Karpas-422 (cell line): ENCODE measurements around the gene PXMP4. TPM values are rescaled to one million over a fixed set of nuclear protein-coding genes. Genes with fewer than 3 reads are reported as not detected.

Experiments
- DNase-seq: peaks from one replicate; pipeline ENCODE4 v3.0.0-alpha.2; 2015
- H2AFZ ChIP-seq: fragments of 200-600 bp; sonication (generic); 2 replicates; pipeline ENCODE4 v1.6.1; 2014; ENCODE audit warnings: antibody characterized with exemption, low read length, mixed read lengths
- H3K27ac ChIP-seq: fragments of 200-600 bp; sonication (generic); 2 replicates; pipeline ENCODE4 v1.5.1; 2014; ENCODE audit warnings: mild to moderate bottlenecking, low read length, moderate library complexity
- H3K27me3 ChIP-seq: fragments of 200-600 bp; sonication (generic); 2 replicates; pipeline ENCODE4 v1.6.1; 2014; ENCODE audit warnings: low read length, mixed read lengths
- H3K36me3 ChIP-seq: fragments of 200-600 bp; sonication (generic); 2 replicates; pipeline ENCODE4 v1.6.1; 2014; ENCODE audit warnings: low read length, mixed read lengths; ENCODE audit not compliant: insufficient read depth
- H3K4me1 ChIP-seq: fragments of 200-600 bp; sonication (generic); 2 replicates; pipeline ENCODE4 v1.6.1; 2014; ENCODE audit warnings: mild to moderate bottlenecking, low read length, mixed read lengths
- H3K4me2 ChIP-seq: fragments of 200-600 bp; sonication (generic); 2 replicates; pipeline ENCODE4 v1.6.1; 2014; ENCODE audit warnings: low read length, low read depth, mild to moderate bottlenecking; ENCODE audit not compliant: poor library complexity, severe bottlenecking
- H3K4me3 ChIP-seq: fragments of 200-600 bp; sonication (generic); 2 replicates; pipeline ENCODE4 v1.5.1; 2014; ENCODE audit warnings: mild to moderate bottlenecking, antibody characterized with exemption, low read length, mixed read lengths
- H3K79me2 ChIP-seq: fragments of 200-600 bp; sonication (generic); 2 replicates; pipeline ENCODE4 v1.6.1; 2014; ENCODE audit warnings: mild to moderate bottlenecking, low read length, mixed read lengths
- H3K9ac ChIP-seq: fragments of 200-600 bp; sonication (generic); 2 replicates; pipeline ENCODE4 v1.6.0; 2014; ENCODE audit warnings: low read length
- H3K9me2 ChIP-seq: fragments of 200-600 bp; sonication (generic), shearing (Covaris generic); replicated peaks from 2 replicates; pipeline ENCODE4 v1.6.0; 2014; ENCODE audit warnings: mild to moderate bottlenecking, low read length, moderate library complexity; ENCODE audit not compliant: insufficient read depth
- H3K9me3 ChIP-seq: fragments of 300-700, 200-600 bp; sonication (generic); 2 replicates; pipeline ENCODE4 v1.6.1; 2014; ENCODE audit warnings: low read length, mixed read lengths
- H4K20me1 ChIP-seq: fragments of 200-600 bp; sonication (generic); 2 replicates; pipeline ENCODE4 v1.6.1; 2014; ENCODE audit warnings: mild to moderate bottlenecking, antibody characterized with exemption, low read length, low read depth; ENCODE audit not compliant: insufficient read depth
- total RNA-seq: library from RNA; depleted of rRNA; stranded (reverse); fragments of >200 nt; shearing (Covaris generic); gene quantifications from 2 replicates; pipeline ENCODE4 v1.2.3, GENCODE V29; 2014; ENCODE audit warnings: low replicate concordance

PXMP4 gene
- total RNA-seq, 1 experiment from 2014 or later = 4.7 TPM

GRCh38 chr20:33673410-33674293 lies 46.5 kb downstream of the PXMP4 start:
- Histone ChIP-seq H2AFZ (no peak overlapping the region), H4K20me1 (no peaks in the 10 kb centered on the region), H3K4me3 (peak overlapping the region; percentile 80), H3K27ac (peak overlapping the region; percentile 89), H3K4me2 (peak overlapping the region; percentile 88), H3K9ac (peak overlapping the region; percentile 89), H3K9me2 (no peaks in the 10 kb centered on the region), H3K79me2 (peaks cover 30% of the 10 kb centered on the region), H3K27me3 (no peaks in the 10 kb centered on the region), H3K4me1 (peaks cover 65% of the 10 kb centered on the region), H3K36me3 (peaks cover 16% of the 10 kb centered on the region; the same call in 1 of the 2 replicates), H3K9me3 (no peaks in the 10 kb centered on the region)
- no peak for DNase-seq

GRCh38 chr20:33673114-33673409 lies 47.0 kb downstream of the PXMP4 start:
- no peak overlapping the region for H2AFZ ChIP-seq
- no peaks in the 10 kb centered on the region for H3K27me3 ChIP-seq
- peaks cover 71% of the 10 kb centered on the region for H3K4me1 ChIP-seq
- peaks cover 30% of the 10 kb centered on the region for H3K79me2 ChIP-seq
- no peak for DNase-seq
- peak overlapping the region; percentile 89 for H3K27ac ChIP-seq
- no peaks in the 10 kb centered on the region for H4K20me1 ChIP-seq
- peak overlapping the region; percentile 80 for H3K4me3 ChIP-seq
- H3K36me3 ChIP-seq = peaks cover 16% of the 10 kb centered on the region; the same call in 1 of the 2 replicates
- no peaks in the 10 kb centered on the region for H3K9me2 ChIP-seq
- H3K4me2 ChIP-seq = peak overlapping the region; percentile 88
- peak overlapping the region; percentile 89 for H3K9ac ChIP-seq
- H3K9me3 ChIP-seq = no peaks in the 10 kb centered on the region

- Histone ChIP-seq H3K36me3 (peaks cover 16% of the 10 kb centered on the region; the same call in 1 of the 2 replicates), H3K27ac (peak overlapping the region; percentile 89), H3K79me2 (peaks cover 30% of the 10 kb centered on the region), H3K4me3 (peak overlapping the region; percentile 80), H3K4me2 (peak overlapping the region; percentile 88), H2AFZ (no peak overlapping the region), H3K27me3 (no peaks in the 10 kb centered on the region), H3K9me3 (no peaks in the 10 kb centered on the region), H3K9me2 (no peaks in the 10 kb centered on the region), H4K20me1 (no peaks in the 10 kb centered on the region), H3K4me1 (peaks cover 75% of the 10 kb centered on the region), H3K9ac (peak overlapping the region; percentile 89)
- DNase-seq = no peak
These were observed 47.5 kb downstream of the PXMP4 start for GRCh38 chr20:33672426-33673113.

- peak overlapping the region; percentile 89 for H3K9ac ChIP-seq
- H3K79me2 ChIP-seq = peaks cover 30% of the 10 kb centered on the region
- no peak overlapping the region; the same call in 1 of the 2 replicates for H3K4me3 ChIP-seq
- peaks cover 16% of the 10 kb centered on the region; the same call in 1 of the 2 replicates for H3K36me3 ChIP-seq
- H3K4me1 ChIP-seq = peaks cover 84% of the 10 kb centered on the region
- H3K9me2 ChIP-seq = no peaks in the 10 kb centered on the region
- DNase-seq = no peak
- H3K4me2 ChIP-seq = peak overlapping the region; percentile 88
- H3K27ac ChIP-seq = peak overlapping the region; percentile 89
- no peaks in the 10 kb centered on the region for H3K27me3 ChIP-seq
- H2AFZ ChIP-seq = no peak overlapping the region
- no peaks in the 10 kb centered on the region for H4K20me1 ChIP-seq
- H3K9me3 ChIP-seq = no peaks in the 10 kb centered on the region
These were observed 48.4 kb downstream of the PXMP4 start for GRCh38 chr20:33671573-33672288.

DNA sequence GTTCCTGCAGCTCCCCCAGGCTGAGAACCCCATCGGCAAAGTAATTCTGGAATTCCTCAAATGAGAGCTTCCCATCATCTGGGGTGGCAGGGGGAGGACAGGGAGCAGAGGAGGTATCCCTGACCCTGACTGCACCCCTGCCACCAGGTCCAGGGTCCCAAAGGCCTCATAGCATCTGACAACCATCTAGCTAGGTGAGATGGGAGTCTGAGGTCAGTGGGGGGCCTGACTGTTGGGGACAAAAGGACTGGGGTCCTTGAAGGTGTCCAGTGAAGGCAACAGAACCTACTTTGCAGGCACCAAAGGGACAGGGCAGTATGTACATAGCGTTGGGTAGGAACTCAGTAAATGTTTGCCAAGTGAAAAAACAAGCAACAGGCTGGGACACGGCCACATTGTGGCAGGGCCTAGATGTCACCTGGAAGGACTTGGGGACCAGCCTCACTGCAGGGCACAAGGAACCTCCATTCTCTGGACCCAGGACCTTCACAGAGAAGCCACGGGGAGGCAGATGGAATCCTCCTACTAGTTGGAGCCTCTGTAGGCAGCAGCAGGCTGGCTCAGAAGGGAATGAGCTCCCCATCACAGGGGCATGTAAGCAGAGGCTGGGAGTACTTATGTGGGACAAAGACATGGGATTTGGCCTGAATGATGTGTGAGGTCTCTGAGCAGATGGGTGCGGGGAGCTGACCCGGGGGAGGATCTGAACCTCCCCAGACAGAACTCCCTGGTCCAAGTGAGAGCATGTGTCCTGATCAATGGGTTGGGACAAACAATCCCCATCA lies 49.2 kb downstream of the PXMP4 start:
- H3K79me2 ChIP-seq = peaks cover 30% of the 10 kb centered on the region
- no peaks in the 10 kb centered on the region for H3K9me2 ChIP-seq
- peak overlapping the region; percentile 89 for H3K27ac ChIP-seq
- no peak overlapping the region; the same call in 1 of the 2 replicates for H3K4me3 ChIP-seq
- H3K4me1 ChIP-seq = peaks cover 90% of the 10 kb centered on the region
- H4K20me1 ChIP-seq = no peaks in the 10 kb centered on the region
- H3K36me3 ChIP-seq = peaks cover 16% of the 10 kb centered on the region; the same call in 1 of the 2 replicates
- H3K9me3 ChIP-seq = no peaks in the 10 kb centered on the region
- H3K9ac ChIP-seq = peak overlapping the region; percentile 89
- H3K4me2 ChIP-seq = peak overlapping the region; percentile 64
- no peak overlapping the region for H2AFZ ChIP-seq
- no peak for DNase-seq
- no peaks in the 10 kb centered on the region for H3K27me3 ChIP-seq

DNA sequence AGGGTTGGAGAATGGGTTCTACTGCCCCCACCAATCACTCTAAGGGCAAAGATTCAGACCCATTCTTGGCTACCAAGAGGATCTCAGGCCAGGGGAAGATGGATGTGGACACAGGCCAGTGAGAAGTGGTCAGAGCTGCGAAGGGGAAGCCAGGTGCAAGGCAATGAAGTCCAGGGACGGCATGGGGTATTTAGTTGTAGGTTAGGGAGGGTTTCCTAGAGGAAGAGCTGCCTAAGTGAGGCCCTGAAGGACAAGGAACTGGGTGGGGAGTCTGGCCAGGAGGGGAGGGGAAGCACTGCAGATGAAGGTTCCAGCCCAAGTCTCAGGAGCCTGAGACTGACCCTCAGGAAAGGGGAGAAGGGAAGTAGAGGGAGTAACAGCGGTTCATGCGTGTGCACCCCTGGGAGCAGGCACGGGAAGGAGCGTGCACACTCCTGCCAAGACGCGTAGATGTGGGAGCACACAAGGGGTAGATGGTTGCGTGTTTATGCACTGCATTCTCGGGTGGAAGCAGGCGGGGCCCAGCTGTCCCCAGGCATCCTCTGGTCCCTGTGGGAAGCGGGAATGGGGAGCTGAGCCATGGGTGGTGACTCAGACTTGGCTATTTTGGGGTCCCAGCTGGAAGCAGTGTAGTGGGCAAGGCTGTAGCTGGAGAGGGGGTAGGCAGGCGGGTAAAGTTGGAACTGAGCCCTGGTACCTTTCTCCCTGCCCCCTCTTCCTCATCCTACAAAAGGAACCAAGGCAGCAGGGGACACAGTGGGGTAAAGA lies 50.1 kb downstream of the PXMP4 start:
- DNase-seq = no peak
- peak overlapping the region; percentile 89 for H3K9ac ChIP-seq
- H3K27ac ChIP-seq = peak overlapping the region; percentile 89
- no peaks in the 10 kb centered on the region for H3K27me3 ChIP-seq
- H3K36me3 ChIP-seq = peaks cover 16% of the 10 kb centered on the region; the same call in 1 of the 2 replicates
- peaks cover 90% of the 10 kb centered on the region for H3K4me1 ChIP-seq
- peak overlapping the region; percentile 64 for H3K4me2 ChIP-seq
- no peaks in the 10 kb centered on the region for H4K20me1 ChIP-seq
- peak overlapping the region; percentile 23; the same call in 1 of the 2 replicates for H3K4me3 ChIP-seq
- H3K9me2 ChIP-seq = no peaks in the 10 kb centered on the region
- H3K79me2 ChIP-seq = peaks cover 30% of the 10 kb centered on the region
- no peak overlapping the region for H2AFZ ChIP-seq
- no peaks in the 10 kb centered on the region for H3K9me3 ChIP-seq

GRCh38 chr20:33669224-33669623 lies 50.9 kb downstream of the PXMP4 start:
- H4K20me1 ChIP-seq = no peaks in the 10 kb centered on the region
- peak overlapping the region; percentile 89 for H3K9ac ChIP-seq
- peaks cover 30% of the 10 kb centered on the region for H3K79me2 ChIP-seq
- H3K4me2 ChIP-seq = peak overlapping the region; percentile 64
- no peak overlapping the region for H2AFZ ChIP-seq
- peaks cover 91% of the 10 kb centered on the region for H3K4me1 ChIP-seq
- no peaks in the 10 kb centered on the region for H3K9me3 ChIP-seq
- peak overlapping the region; percentile 67; the same call in 1 of the 2 replicates for H3K4me3 ChIP-seq
- H3K36me3 ChIP-seq = peaks cover 16% of the 10 kb centered on the region; the same call in 1 of the 2 replicates
- no peaks in the 10 kb centered on the region for H3K27me3 ChIP-seq
- peak; percentile 71 for DNase-seq
- peak overlapping the region; percentile 89 for H3K27ac ChIP-seq
- H3K9me2 ChIP-seq = no peaks in the 10 kb centered on the region
